DMS53 treated with DMSO at 0.1 percent for 48 hours (cell line): Measurements from ENCODE around the gene PASK.

Experiments used
- DNase-seq: peaks from one replicate; lab custom pipeline; 2025; ENCODE audit not compliant: unreplicated experiment; lab: John Stamatoyannopoulos, UW

PASK gene

DNA sequence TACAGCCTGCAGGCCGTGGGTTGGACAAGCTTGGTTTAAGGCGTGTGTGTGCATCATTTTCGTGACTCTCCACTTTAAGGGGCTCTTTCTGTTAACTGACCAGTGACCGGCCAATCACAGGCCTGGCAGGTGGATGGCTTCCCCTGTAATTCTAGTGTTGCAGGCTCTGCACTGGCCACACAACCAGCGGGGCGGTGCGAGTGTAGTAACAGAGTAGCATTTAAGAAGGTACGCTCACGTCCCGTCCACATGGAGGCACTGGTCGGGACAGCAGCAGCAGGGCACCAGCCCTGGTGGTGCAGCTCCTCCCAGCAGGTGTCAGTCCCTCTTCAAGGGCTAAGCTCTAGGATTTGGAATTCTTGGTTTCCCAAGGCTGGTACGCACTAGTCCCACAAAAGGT, 31.2 kb upstream of the PASK start:
- no peak for DNase-seq

DNA sequence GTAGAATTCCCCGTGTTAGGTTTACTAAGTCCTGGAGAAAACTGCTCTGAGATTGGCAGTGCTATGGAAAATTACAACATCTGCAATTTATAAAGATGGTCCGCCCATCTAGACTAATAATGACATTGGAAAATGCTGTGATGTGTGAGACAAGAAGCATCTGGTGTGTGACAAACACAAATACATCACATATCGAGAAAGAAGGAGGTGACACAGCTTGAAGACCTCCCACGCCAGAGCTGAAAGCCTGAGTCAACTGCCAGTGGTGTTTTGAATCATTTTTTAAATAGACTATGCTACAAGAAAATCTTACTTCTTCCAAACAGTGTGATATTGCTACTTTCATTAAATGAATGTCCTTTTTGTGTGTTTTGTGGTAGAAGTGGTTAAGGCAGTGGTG, 30.6 kb upstream of the PASK start:
- no peak for DNase-seq

DNA sequence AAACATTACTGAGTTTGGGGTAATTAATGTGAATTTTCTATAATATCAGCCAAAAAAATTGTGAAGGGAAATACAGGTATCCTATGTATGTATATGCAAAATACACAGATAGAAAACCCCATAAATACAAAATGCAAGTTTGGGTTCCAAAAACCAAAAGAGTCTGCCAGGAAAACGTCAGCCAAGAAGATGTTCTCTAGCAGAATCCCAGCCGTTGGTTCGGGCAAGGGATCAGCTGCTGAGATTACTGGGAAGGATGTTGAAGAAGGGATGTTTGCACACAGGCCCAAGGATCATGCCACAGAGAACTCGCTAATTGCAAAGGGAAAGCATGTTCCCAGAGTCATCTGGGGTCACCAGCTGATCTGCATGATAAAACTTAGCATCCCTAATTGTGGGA, 29.7 kb upstream of the PASK start:
- no peak for DNase-seq

DNA sequence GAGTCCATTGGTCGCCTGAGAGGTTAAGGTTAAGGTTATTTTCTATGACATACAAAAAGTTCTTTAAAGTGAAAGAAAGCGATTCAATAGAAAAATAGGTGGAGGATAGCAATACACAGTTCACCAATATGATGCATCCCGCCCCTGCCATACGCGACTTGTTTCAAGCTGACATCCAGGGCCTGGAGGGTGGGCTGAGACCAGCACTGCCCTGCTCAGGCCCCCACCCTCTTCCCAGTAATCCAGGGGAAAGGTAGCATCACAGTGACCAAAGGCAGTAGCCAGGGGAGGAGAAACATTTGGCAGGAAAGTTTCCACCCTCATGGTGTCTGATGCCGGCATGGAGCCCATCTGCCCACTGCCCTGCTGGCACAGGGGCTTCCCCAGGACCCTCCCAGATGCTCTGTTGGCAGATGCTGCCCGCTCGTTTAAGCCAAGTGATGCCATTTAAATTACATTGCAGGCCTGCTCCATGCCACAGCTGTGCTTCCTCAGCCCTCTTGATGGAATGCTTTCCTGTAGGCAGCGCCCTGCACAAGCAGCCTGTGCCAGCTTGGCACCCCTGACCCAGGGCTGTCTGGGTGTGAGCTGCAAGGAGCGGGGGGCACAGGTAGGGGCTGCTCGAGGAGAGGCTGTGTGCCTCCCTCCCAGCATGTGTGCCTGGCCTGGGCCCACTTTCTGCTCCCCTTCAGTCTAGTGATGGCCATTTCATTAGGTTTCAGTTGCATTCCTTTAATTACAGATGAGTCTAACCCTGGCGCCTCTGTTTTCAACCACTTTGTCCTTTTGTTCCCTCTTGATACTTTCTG, 28.5 kb upstream of the PASK start:
- DNase-seq = no peak

DNA sequence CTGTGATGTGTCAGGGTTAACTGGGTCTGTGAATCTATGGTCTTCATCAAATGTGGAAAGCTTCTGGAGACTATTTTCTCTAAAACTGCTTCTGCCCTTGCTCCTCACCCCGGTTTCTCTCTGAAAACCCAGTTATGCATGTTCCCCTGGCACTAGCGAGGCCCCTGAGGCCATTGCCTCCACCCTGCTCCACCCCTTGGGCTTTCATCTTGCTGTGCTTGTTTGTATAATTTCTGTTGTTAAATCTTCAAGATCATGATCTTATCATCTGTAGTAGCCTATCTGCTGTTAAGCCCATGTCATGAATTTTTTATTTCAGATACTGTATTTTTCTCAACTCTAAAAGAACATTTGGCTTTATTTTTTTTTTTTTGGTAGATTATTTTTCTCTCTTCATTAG, 24.3 kb upstream of the PASK start:
- no peak for DNase-seq

DNA sequence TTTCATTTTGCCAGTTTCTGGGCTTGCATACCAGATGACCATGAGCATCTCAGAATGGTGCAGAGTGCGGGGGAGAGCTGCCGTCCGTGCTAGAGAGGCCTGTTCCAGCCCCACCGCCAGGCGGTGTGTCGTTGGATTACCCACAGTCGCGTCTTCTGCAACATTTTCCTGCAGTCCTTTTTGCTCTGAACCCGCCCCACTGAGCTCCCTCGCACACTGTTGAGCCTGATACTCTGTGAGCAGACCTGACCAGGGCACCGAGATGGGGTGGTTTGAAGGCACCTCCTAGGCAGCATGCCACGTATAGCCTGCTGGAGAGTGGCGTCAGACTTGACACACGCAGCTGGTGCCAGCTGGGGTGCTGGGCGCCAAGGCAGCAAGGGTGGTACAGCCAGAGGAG, 19.1 kb upstream of the PASK start:
- DNase-seq = no peak

DNA sequence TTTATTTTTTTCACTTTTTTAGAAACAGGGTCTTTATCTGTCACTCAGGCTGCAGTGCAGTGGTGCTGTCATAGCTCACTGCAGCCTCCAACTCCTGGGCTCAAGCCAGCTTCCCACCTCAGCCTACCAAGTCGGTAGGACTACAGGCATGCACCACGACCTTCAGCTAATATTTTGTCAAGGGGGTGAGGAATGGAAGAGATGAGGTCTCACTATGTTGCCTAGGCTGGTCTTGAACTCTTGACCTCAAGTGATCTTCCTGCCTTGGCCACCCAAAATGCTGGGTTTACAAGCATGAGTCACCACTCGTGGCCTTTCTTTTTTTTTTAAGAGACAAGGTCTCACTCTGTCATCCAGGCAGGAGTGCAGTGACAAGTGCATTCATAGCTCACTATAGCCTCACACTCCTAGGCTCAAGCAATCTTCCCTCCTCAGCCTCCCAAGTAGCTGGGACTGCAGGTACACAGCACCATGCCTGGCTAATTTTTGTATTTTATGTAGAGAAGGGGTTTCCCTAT, 14.4 kb upstream of the PASK start:
- DNase-seq = no peak

DNA sequence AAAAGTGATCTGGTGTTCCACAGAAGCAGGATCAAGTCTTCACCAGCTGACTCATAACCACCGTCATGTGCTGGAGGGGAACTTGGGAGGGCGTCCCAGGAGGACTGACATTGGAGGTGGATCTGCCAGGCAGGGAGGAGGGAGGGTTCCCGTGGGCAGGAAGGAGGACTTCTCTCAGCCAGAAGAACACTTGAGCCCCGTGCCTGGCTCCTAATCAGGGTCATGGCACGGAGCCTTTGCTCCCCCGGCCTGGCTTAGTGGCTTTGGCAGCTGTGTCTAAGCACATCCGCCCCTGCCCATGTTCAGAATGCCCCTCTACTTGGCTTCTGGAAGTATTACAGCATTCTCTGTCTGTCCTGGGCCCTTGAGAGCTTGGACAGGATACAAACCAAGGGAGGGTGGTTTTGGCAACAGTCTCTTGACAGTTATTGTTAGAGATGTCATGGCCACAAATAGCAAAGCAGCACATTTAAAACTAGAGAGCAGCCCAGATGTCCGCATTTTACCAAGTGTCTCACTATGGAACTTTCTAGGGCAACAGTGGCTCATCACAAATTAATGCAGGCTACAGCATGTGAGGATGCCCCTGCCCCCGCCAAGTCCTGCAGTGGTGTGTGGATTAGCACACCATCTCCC, 12.5 kb upstream of the PASK start:
- DNase-seq = no peak

DNA sequence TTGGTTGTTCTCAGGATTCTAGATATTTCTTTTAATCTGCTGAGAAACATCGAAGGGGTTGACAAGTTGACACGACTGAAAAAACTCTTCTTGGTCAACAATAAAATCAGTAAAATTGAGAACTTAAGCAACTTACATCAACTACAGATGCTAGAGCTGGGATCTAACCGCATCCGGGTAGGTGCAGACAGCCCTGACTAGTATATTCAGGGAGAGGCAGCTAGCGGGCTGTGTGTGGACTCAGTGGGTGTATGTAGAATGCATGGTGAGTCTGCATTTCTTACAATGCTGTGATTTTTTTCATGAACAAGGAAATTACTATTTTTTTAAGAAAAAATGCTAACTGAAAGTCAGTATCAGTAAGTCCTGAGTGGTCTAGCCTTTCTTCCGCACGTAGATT, 11.0 kb upstream of the PASK start:
- DNase-seq = no peak

DNA sequence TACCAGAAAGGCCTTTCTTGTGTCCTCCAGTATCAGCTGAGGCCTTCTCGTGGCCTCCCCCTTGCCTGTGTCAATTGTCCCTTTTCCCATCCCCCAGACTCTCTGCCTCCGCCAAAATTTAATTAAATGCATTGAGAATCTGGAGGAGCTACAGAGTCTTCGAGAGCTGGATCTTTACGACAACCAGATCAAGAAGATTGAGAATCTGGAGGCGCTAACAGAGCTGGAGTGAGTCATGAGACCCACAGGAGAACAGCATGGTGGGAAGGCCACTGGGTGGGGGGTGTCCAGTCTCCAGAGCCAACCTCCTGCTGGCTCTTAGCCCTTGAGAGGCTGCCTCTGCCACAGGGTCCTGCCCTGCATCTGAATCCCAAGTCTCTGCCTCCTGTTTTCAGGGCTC, 9.8 kb upstream of the PASK start:
- no peak for DNase-seq

DNA sequence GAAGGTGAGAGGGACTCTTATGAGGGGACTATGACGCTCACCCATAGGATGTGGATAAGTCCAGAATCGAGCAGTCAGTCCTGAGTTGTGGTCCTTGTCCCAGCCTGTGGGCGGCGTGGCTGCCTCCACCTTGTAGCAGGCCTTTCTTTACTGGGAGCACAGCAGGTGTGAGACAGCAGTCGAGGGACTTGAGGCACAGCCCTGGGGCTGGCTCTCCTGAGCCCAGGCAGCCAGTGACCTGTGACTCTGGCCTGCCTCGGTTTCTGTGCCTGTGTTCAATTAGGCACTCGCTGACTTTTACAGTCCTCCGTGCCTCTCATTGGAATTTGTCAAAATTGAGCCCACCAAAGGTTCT, 9.3 kb upstream of the PASK start:
- no peak for DNase-seq

DNA sequence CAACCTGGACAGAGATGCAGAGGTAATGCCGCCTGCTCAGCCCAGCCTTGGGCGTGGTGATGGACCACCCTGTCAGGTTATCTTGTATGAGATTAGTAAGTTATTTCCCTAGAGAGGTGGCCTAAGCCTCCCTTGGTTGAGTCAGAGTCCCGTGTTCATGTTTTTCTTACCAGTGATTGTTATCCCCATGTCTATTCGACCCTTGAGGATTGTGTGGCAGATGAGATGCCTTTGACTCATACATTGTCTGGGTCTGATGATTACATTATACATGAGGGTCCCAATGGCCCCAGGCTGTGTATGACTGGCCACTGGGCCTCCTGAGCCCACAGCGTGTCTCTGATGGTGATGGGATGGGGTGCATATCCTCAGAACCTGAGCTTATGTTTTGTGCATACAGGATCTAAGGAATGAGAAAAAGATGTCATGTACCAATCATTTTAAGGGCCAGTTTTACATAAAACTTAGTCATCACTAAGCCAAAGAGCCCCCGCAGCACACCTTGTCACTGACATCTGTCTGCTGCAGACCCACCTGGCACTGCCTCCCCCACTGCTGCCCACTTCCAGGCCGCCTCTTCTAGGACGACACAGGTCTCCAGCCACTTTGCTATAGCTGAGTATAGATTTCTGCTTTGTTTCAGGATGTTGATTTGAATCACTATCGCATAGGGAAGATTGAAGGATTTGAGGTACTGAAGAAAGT, 8.7 kb upstream of the PASK start:
- DNase-seq = no peak

DNA sequence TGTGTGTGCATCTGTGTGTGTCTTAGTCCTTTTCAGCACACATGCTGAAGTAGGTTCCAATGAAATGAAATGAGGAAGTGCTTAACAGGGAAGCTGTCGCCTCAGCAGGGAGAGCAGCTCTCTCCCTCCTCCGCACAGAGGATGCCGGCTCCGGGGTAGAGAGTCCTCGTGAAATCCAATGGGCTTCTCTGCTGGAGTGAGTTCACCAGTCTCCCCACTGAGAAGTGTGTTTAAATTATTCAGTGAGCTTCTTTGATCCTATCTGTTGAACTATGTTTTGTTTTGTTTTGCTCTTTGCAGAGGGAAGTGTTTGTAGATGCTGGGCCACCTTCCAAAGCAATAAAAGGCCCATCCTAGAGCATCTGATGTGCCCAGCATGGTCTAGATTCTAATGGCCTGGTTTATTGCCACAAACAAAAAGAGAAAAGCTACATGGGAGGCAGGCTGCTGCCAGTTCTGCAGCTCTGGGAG, 7.7 kb upstream of the PASK start:
- DNase-seq = no peak

DNA sequence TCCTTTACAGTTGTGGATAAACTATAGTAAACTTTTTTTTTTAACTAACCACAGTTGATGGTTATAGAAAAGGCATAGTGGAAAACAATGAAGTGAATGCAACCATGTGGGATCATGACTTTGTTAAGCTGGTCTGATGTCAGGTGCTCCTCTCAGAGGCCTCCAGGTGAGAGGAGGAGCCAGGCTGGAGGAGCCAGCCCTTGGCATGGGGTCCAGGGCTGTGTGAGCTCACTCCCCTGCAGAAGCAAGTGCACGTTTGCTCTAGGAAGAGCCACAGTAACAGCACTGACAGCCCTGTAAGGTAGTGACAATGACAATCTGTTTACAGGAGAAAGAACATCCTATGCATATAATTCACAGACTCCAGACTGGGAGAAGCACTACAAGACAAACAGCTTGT, 6.7 kb upstream of the PASK start:
- DNase-seq = no peak

DNA sequence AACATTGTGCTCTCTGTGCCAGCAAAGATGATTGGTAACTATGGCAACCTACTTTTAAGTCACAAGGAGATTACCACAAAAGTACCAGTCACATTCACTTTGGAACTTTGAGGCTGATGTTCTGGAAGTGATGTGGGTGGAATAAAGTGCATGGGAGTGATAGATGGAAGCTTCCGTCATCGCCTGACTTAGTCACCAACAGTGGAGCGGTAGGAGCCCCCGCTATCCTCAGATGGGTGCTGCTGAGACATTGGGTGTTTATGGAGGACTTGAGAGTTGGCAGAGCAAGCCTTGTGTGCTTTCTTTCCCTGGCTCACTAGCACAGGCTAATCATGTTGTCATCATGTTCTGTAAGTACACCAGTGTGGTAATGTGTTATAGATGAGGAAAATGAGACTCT, 5.6 kb upstream of the PASK start:
- no peak for DNase-seq

DNA sequence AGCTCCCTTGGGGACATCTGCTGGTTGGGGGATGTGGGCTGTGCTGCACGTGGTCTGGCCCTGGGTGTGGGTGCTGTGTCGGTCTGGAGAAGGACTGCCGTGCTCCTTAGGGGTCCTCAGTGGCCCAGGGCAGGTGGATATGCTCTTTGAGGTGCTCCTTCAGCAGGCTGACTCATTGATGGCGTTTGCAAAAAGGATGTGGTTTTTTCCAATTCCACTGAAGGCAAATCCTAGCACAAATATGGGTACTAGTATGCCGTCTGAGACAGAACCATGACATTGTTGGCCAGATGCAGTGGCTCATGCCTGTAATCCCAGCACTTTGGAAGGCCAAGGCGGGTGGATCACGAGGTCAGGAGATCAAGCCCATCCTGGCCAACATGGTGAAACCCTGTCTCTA, 4.3 kb upstream of the PASK start:
- no peak for DNase-seq

DNA sequence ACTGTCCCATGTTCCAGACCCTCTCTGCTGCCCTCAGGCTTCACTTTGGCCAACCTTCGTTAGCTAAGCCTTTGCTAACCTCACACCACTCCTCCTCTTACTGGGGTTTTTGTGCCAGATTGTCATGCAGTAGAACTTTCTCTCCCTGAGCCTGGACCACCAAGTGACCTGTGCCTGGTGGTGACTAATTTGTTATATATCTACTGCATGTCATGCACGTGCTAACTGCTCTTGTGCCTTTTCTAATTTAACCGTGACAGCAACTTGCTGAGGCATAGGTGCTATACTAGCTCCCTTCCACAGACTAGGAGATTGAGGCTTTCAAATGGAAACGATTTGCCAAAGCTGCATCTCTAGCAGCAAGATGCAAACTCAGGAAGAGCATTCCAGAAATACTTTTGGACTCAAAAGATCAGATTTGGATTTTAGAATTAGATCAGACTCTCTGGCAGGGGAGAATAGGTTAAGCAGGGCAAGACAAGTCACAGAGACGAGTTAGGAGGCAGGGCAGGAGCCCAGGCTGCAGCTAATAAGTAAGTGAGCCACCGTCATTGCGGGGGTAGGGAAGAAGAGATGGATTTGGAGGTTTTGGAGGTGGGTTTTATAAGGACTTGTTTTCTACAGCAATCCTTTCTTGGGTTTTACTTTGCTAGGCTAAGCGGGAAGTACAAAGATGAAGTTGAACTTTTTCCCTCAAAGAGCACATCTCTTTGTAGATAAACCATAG, 2.8 kb upstream of the PASK start:
- DNase-seq = no peak

DNA sequence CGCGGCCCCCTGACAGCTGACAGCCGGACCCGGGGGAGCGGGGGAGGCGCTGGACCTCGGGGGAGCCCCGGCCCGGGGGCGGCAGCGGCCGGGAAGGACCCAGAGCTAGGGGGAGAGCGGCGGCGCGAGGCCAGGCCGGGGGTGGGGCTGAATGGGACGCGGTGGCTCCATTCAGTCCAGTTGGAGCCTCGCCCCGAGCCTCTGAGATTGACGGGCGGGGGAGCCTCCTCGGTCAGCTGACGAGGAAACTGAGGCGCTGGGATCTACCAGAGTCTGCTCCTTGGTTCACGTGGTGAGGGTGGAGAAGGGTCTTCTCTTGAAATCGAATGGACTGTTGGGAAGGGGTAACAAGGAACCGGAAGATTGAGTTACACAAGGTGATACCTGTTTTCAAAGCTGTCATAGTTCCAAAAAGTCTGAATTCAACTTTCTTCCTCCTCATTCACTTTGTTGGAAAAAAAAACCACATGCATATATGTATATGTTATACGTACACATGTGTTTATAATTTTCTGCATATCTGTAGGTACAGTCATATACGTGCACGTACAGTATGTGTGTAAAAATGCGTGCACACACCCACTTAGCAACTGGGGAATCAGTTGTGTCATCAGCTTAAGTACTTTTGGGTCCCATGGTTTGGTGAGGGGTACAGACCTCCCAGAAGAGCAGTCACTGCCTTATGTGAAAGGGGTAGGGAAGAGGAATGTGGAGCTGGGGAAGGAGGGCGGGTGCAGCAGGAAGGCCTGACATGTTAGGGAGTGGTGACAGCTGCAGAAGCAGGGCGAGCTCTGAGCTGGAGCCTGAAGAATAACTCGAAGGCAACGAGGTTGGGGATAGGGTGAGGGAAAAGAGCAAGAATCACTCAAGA, 1.6 kb upstream of the PASK start:
- DNase-seq = no peak

DNA sequence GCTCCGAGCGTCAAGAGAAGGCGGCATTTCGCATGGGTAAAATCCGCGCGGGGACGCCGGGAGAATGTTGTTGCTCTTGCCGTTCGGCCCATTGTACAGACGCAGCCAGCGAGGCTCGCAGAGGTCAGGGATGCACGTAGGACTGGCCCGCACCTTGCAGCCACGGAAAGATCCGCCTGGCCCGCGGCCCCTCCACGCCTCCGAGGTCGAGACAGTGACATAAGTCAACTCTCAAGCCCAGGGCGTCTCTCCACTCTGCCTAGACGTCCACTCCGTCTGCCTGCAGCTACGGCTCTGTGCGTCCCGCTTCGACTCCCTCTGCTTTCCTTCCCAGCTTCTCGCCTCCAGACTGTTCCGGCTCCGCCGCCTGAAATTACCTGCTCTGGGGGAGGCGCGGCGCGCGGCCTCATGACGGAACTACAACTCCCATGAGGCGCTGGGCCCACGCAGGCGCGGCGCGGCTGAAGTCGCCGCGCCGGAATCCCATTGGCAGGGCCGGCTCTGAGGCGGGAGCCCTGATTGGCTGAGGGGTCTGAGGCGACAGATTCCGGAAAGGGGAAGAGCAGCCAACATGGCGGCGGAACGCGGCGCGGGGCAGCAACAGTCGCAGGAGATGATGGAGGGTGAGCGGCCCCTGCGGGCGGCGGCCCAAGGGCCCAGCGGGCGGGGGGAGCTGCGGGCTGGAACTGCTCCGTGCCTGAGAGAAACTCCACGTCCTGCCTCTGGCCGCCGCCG, 820 bp upstream of the PASK start, which contains the start of gene PPP1R7:
PPP1R7 (plus strand) TSS at position 543 of the 735 bp plus-strand sequence; CDS start at position 572, 29 bp downstream.
- DNase-seq = peak; percentile 89

DNA sequence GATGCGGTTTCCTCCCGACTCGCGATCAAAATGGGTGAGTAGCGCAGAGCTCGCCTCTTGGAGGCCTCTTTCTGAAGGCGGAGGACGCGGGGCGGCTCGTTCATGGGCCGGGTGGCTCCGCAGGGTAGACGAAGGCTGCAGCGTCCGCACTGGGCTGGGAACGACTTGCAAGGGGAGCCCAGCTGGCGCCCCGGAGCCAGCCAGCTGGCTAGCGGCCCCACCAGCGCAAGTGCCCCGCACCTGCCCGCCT, 328 bp upstream of the PASK start:
- no peak for DNase-seq
